Panc1 (cell line): Measurements from ENCODE around the gene AKIRIN1. TPM values are rescaled to one million over a fixed set of nuclear protein-coding genes. Genes with fewer than 3 reads are reported as not detected.

Source experiments
- ATAC-seq: fragments of 200-7000 bp; cut with Tn5 transposase; 2 replicates; pipeline ENCODE4 v1.9.1; 2020; ENCODE audit warnings: mild to moderate bottlenecking, moderate library complexity
- BruUV-seq: library from RNA; stranded (reverse); fragments of 400-500 nt; replicated peaks from 2 replicates; lab custom pipeline; 2021; lab: Mats Ljungman, UMichigan
- CTCF ChIA-PET: fragments of 300-600 bp; sonication (Branson Sonifier 250); formaldehyde crosslinking; loops from one replicate; lab custom pipeline; 2022; ENCODE audit warnings: antibody characterized with exemption; lab: Charles Lee
- POLR2A ChIA-PET: fragments of 300-600 bp; sonication (Branson Sonifier 250); formaldehyde crosslinking; loops from one replicate; lab custom pipeline; 2022; ENCODE audit warnings: antibody characterized with exemption; lab: Charles Lee
- DNase-seq: peaks from one replicate; pipeline ENCODE4 v3.0.0-alpha.2; 2010; ENCODE audit warnings: low read depth, low spot score
- H3K27ac ChIP-seq: 2 replicates; pipeline ENCODE4 v1.5.1; 2011; ENCODE audit warnings: mild to moderate bottlenecking, low read length, inconsistent platforms
- H3K27me3 ChIP-seq: fragments of 200-500 bp; sonication (Bioruptor generic); 2 replicates; pipeline ENCODE4 v1.6.0; 2014; ENCODE audit warnings: low read length, inconsistent platforms; ENCODE audit not compliant: control insufficient read depth, insufficient read depth
- H3K36me3 ChIP-seq: fragments of 200-500 bp; sonication (Bioruptor generic); 2 replicates; pipeline ENCODE4 v1.5.1; 2014; ENCODE audit warnings: inconsistent platforms, mild to moderate bottlenecking, low read length, moderate library complexity; ENCODE audit not compliant: control insufficient read depth, insufficient read depth
- H3K4me1 ChIP-seq: 2 replicates; pipeline ENCODE4 v1.5.1; 2011; ENCODE audit warnings: inconsistent platforms, mild to moderate bottlenecking, low read length, moderate library complexity; ENCODE audit not compliant: control insufficient read depth, insufficient read depth
- H3K4me3 ChIP-seq, 2 experiments: 2 replicates each; pipeline ENCODE4 v1.5.1; 2011 to 2012; ENCODE audit warnings: low read depth in 2 of 2, low read length in 2 of 2, mild to moderate bottlenecking in 2 of 2, inconsistent platforms in 1 of 2, moderate library complexity in 1 of 2
- H3K9me3 ChIP-seq: fragments of 200-500 bp; sonication (Bioruptor generic); 2 replicates; pipeline ENCODE4 v1.5.1; 2014; ENCODE audit warnings: low read depth, mild to moderate bottlenecking, inconsistent platforms, low read length, moderate library complexity; ENCODE audit not compliant: control insufficient read depth, insufficient read depth
- POLR2AphosphoS5 ChIP-seq: IDR thresholded peaks from 2 replicates; pipeline ENCODE4 v1.6.1; 2012; ENCODE audit warnings: mild to moderate bottlenecking, low read depth, low read length, moderate library complexity
- SIN3A ChIP-seq: IDR thresholded peaks from 2 replicates; pipeline ENCODE4 v1.6.1; 2012; ENCODE audit warnings: low read depth, mild to moderate bottlenecking, low read length, moderate library complexity, borderline replicate concordance; ENCODE audit not compliant: insufficient read depth
- TCF7L2 ChIP-seq: IDR thresholded peaks from 2 replicates; pipeline ENCODE4 v1.6.1; 2011; ENCODE audit warnings: mild to moderate bottlenecking, low read depth, low read length, inconsistent platforms
- in situ Hi-C: cut with HindIII; loops from 2 replicates; pipeline ENCODE4 v1.10.0; 2016; ENCODE audit warnings: low sequenced_read_pairs, low pct_unique_long_range_greater_than_20kb
- intact Hi-C: fragments of 100-400 bp; cut with micrococcal nuclease; formaldehyde crosslinking; loops from one replicate; pipeline ENCODE4 v1.10.0; 2022; ENCODE audit not compliant: unreplicated experiment
- total RNA-seq: library from RNA; stranded (reverse); gene quantifications from one replicate; pipeline ENCODE4 v1.2.1, GENCODE V29; 2021; ENCODE audit not compliant: unreplicated experiment
- TF ChIP-seq, protein P1 (sequence below): fragments of 450-650 bp; IDR thresholded peaks from 2 replicates; pipeline ENCODE4 v1.5.1; 2017; ENCODE audit warnings: mild to moderate bottlenecking
- TF ChIP-seq, protein P2 (sequence below), 2 experiments: IDR thresholded peaks; 2 replicates each; pipeline ENCODE4 v1.6.1; 2011 to 2012; ENCODE audit warnings: low read depth in 2 of 2, control low read depth in 1 of 2, low read length in 1 of 2, mild to moderate bottlenecking in 1 of 2, moderate library complexity in 1 of 2; ENCODE audit not compliant: insufficient read depth in 1 of 2

Gene AKIRIN1
- total RNA-seq, 1 experiment from 2014 or later: 116 TPM

DNA sequence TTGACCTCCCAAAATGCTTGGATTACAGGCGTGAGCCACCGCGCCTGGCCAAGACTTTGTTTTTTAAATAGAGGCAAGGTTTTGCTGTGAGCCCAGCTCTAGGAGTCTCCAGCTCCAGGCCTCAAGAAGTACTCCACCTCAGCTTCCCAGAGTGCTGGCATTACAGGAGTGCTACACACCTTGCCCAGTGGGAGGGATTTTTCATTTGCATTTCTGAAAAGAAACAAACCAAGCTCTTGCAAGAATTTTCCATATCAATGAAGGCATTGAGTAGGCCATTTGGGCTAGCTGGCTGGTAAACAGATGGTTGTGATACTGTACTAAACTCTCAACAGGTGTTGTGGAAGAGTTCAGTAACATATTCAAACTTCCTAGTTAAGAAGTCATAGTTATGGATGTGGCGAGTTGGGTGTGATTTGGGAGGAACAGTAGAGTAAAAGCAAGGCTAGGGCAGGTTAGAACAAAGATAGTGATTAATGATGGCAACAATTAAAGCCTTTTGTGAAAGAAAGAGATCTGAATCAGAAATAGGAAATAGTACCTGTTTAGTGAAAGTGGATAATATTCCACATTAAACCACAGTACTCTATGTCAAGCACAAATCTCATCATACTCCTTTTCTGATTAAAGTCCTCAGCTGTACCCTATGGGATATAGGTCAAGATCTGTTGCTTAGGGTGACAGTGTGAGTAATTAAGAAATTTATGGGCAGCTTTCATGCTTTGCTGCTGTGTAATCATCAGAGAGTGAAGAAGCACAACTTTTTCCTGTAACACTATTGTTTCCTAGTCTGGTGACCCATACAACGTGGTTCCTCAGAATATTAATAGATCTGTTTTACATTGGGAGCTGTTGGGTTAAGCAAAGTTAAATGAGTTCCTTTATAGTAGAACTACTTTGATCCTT is 10.7 kb downstream of the AKIRIN1 start:
- in situ Hi-C loops: no loop called here
- POLR2A ChIA-PET: no interaction called here
- intact Hi-C loops: no loop called here
- H3K27ac ChIP-seq: no peak overlapping the region
- CTCF ChIA-PET: no interaction called here
- H3K4me3 ChIP-seq: no peak overlapping the region
- no peak for TF ChIP-seq POLR2AphosphoS5
- TF ChIP-seq, protein P1, sequence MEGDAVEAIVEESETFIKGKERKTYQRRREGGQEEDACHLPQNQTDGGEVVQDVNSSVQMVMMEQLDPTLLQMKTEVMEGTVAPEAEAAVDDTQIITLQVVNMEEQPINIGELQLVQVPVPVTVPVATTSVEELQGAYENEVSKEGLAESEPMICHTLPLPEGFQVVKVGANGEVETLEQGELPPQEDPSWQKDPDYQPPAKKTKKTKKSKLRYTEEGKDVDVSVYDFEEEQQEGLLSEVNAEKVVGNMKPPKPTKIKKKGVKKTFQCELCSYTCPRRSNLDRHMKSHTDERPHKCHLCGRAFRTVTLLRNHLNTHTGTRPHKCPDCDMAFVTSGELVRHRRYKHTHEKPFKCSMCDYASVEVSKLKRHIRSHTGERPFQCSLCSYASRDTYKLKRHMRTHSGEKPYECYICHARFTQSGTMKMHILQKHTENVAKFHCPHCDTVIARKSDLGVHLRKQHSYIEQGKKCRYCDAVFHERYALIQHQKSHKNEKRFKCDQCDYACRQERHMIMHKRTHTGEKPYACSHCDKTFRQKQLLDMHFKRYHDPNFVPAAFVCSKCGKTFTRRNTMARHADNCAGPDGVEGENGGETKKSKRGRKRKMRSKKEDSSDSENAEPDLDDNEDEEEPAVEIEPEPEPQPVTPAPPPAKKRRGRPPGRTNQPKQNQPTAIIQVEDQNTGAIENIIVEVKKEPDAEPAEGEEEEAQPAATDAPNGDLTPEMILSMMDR: no peak
- TF ChIP-seq SIN3A: no peak
- no peak for TF ChIP-seq TCF7L2
- TF ChIP-seq, protein P2, sequence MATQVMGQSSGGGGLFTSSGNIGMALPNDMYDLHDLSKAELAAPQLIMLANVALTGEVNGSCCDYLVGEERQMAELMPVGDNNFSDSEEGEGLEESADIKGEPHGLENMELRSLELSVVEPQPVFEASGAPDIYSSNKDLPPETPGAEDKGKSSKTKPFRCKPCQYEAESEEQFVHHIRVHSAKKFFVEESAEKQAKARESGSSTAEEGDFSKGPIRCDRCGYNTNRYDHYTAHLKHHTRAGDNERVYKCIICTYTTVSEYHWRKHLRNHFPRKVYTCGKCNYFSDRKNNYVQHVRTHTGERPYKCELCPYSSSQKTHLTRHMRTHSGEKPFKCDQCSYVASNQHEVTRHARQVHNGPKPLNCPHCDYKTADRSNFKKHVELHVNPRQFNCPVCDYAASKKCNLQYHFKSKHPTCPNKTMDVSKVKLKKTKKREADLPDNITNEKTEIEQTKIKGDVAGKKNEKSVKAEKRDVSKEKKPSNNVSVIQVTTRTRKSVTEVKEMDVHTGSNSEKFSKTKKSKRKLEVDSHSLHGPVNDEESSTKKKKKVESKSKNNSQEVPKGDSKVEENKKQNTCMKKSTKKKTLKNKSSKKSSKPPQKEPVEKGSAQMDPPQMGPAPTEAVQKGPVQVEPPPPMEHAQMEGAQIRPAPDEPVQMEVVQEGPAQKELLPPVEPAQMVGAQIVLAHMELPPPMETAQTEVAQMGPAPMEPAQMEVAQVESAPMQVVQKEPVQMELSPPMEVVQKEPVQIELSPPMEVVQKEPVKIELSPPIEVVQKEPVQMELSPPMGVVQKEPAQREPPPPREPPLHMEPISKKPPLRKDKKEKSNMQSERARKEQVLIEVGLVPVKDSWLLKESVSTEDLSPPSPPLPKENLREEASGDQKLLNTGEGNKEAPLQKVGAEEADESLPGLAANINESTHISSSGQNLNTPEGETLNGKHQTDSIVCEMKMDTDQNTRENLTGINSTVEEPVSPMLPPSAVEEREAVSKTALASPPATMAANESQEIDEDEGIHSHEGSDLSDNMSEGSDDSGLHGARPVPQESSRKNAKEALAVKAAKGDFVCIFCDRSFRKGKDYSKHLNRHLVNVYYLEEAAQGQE (IDR thresholded peaks at IDR 0.05; ENCODE audit: insufficient read depth in 1 of 2, low read depth in 2 of 2, low read length in 1 of 2): no peak
- peaks cover 5% of the 10 kb centered on the region; the same call in 1 of the 2 replicates for H3K4me1 ChIP-seq
- peaks cover 68% of the 10 kb centered on the region for H3K36me3 ChIP-seq
- DNase-seq: no peak
- BruUV-seq: no TSS peak
- no peaks in the 10 kb centered on the region for H3K27me3 ChIP-seq
- ATAC-seq: no peak
- no peaks in the 10 kb centered on the region for H3K9me3 ChIP-seq

DNA sequence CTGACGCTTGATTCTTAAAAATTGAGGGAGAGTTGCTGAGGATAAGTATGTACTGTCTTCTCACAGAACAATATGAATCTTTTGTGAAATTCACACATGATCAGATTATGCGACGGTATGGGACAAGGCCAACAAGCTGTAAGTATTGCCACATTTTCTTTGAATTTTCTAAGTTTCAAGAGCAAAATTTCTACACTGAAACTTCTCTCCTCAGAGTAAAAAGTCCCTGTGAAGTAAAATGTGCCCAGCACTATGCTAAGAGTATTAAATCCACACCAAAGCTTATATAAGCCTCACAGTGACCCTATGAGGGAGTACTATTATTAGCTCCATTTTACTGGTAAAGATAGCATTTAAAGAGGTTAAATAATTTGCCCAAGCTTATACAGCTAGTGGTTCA is 12.2 kb downstream of the AKIRIN1 start:
- H3K9me3 ChIP-seq: no peaks in the 10 kb centered on the region
- no peaks in the 10 kb centered on the region for H3K27me3 ChIP-seq
- no peak overlapping the region for H3K27ac ChIP-seq
- no peaks in the 10 kb centered on the region for H3K4me1 ChIP-seq
- in situ Hi-C loops: no loop called here
- BruUV-seq: no TSS peak
- H3K36me3 ChIP-seq: peaks cover 68% of the 10 kb centered on the region
- ATAC-seq (no peak), DNase-seq (no peak)
- CTCF ChIA-PET: no interaction called here
- TF ChIP-seq TCF7L2: no peak
- intact Hi-C loops: no loop called here
- POLR2A ChIA-PET: no interaction called here
- H3K4me3 ChIP-seq: no peak overlapping the region

DNA sequence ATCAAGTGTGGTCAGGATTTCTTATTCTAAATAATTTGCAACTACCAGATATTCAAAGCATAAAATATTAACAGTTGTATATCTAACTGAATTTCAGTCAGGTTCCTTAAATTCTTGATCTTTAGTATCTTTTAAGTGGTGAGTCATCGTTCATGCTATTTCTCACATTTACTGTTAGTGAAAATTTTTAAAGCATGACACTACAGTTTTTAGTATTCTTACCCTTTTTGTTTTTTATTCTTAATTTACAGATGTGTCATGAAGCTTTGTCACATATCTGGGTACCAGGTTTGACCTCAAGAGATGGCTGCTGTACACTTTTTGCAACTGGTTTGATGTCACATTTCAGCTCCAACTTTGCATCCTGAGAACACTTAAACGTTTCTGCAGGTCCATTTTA is 12.7 kb downstream of the AKIRIN1 start:
- ChIA-PET CTCF (no interaction called here), POLR2A (no interaction called here)
- DNase-seq (no peak), ATAC-seq (no peak)
- H3K27me3 ChIP-seq: no peaks in the 10 kb centered on the region
- BruUV-seq: no TSS peak
- no peak overlapping the region for H3K4me3 ChIP-seq
- H3K27ac ChIP-seq: no peak overlapping the region
- no peak for TF ChIP-seq TCF7L2
- TF ChIP-seq, protein P1: no peak
- no peak for TF ChIP-seq SIN3A
- no peak for TF ChIP-seq POLR2AphosphoS5
- TF ChIP-seq, protein P2 (IDR thresholded peaks at IDR 0.05; ENCODE audit: insufficient read depth in 1 of 2, low read depth in 2 of 2, low read length in 1 of 2): no peak
- in situ Hi-C loops: no loop called here
- no peaks in the 10 kb centered on the region for H3K4me1 ChIP-seq
- intact Hi-C loops: no loop called here
- H3K9me3 ChIP-seq: no peaks in the 10 kb centered on the region
- peaks cover 68% of the 10 kb centered on the region for H3K36me3 ChIP-seq
